ENCODE results near the gene BASP1.

BASP1 gene

GRCh38 chr5:17227868-17228267 lies 10.4 kb downstream of the BASP1 start:
- DNase-seq (ENCODE audit: low read depth in 2 of 2) = no peak
- TF ChIP-seq, protein P1, sequence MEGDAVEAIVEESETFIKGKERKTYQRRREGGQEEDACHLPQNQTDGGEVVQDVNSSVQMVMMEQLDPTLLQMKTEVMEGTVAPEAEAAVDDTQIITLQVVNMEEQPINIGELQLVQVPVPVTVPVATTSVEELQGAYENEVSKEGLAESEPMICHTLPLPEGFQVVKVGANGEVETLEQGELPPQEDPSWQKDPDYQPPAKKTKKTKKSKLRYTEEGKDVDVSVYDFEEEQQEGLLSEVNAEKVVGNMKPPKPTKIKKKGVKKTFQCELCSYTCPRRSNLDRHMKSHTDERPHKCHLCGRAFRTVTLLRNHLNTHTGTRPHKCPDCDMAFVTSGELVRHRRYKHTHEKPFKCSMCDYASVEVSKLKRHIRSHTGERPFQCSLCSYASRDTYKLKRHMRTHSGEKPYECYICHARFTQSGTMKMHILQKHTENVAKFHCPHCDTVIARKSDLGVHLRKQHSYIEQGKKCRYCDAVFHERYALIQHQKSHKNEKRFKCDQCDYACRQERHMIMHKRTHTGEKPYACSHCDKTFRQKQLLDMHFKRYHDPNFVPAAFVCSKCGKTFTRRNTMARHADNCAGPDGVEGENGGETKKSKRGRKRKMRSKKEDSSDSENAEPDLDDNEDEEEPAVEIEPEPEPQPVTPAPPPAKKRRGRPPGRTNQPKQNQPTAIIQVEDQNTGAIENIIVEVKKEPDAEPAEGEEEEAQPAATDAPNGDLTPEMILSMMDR (IDR thresholded peaks at IDR 0.05; ENCODE audit: low read depth, low read length) = no peak

GRCh38 chr5:17228821-17229291 lies 11.4 kb downstream of the BASP1 start:
- DNase-seq (ENCODE audit: low read depth in 2 of 2) = peak; percentile 70 to 80
- TF ChIP-seq, protein P1 (IDR thresholded peaks at IDR 0.05; ENCODE audit: low read depth, low read length) = no peak
- H3K4me3 ChIP-seq (replicated peaks in 1 of 2; ENCODE audit: low read depth in 2 of 2, low read length in 2 of 2) = no peak overlapping the region

More at GRCh38 chr5:17227868-17228267, 10.4 kb downstream of the BASP1 start:
- H3K4me3 ChIP-seq (replicated peaks in 1 of 2; ENCODE audit: low read depth in 2 of 2, low read length in 2 of 2) = no peak overlapping the region

DNA sequence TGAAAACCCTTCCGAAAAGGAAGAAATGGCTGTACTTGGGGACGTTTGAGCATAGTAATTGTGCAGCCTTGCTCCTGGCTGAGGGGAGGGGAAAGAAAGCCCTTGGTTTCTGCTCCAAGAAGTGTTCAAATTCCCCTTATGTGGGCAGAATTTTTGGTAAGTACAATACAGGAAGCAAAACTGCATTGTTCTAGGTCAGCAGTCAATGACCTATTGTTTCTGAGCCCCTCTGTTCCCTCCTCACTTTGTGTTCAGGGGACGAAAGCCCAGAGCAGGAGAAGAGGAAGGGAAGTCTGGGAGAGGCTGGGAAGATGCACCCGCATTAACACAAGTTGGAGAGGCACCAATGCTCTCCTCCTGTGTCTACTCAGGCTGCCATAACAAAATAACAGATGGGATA lies 11.9 kb downstream of the BASP1 start:
- H3K4me3 ChIP-seq (replicated peaks in 1 of 2; ENCODE audit: low read depth in 2 of 2, low read length in 2 of 2) = no peak overlapping the region
- TF ChIP-seq, protein P1 (IDR thresholded peaks at IDR 0.05; ENCODE audit: low read depth, low read length) = no peak
- DNase-seq (ENCODE audit: low read depth in 2 of 2) = no peak

- TF ChIP-seq, protein P1 (IDR thresholded peaks at IDR 0.05; ENCODE audit: low read depth, low read length) = no peak
- H3K4me3 ChIP-seq (replicated peaks in 1 of 2; ENCODE audit: low read depth in 2 of 2, low read length in 2 of 2) = no peak overlapping the region
- DNase-seq (ENCODE audit: low read depth in 2 of 2) = no peak
Observed at GRCh38 chr5:17230191-17230590, 12.8 kb downstream of the BASP1 start.

- DNase-seq (ENCODE audit: low read depth in 2 of 2) = no peak
Observed at GRCh38 chr5:17230808-17231525, 13.5 kb downstream of the BASP1 start.

DNA sequence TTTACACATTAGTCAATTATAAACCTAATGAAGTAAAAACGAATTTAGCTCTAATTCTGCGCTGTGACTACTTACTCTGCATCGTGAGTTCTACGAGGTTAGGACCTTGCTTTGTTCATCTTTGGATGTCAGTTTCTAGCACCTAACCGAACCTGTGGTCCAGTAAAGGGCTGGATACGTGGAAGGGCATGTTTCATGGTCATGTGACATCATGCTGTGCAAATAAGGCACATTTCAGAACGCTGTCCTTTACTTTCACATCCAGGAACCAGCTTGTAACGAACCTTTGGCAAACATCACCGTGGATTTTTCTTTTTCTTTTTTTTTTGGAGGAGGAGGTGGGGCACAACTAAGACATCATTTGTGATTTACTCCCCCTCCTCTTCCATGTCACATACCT lies 15.0 kb downstream of the BASP1 start:
- TF ChIP-seq, protein P1 (IDR thresholded peaks at IDR 0.05; ENCODE audit: low read depth, low read length) = no peak
- H3K4me3 ChIP-seq (replicated peaks in 1 of 2; ENCODE audit: low read depth in 2 of 2, low read length in 2 of 2) = no peak overlapping the region
- DNase-seq (ENCODE audit: low read depth in 2 of 2) = no peak

More at GRCh38 chr5:17230808-17231525, 13.5 kb downstream of the BASP1 start:
- TF ChIP-seq, protein P1 (IDR thresholded peaks at IDR 0.05; ENCODE audit: low read depth, low read length) = no peak
- no peak overlapping the region for H3K4me3 ChIP-seq (replicated peaks in 1 of 2; ENCODE audit: low read depth in 2 of 2, low read length in 2 of 2)

Data from cardiac fibroblast (primary cell).